ENCODE measurements around the gene SLC35F6. TPM values are rescaled to one million over a fixed set of nuclear protein-coding genes. Genes with fewer than 3 reads are reported as not detected.
A peak's percentile ranks its signal among the peaks of the same experiment; 100 is the strongest.

The SLC35F6 gene
- total RNA-seq, 1 donor from 2014 or later: 5.6 TPM

DNA sequence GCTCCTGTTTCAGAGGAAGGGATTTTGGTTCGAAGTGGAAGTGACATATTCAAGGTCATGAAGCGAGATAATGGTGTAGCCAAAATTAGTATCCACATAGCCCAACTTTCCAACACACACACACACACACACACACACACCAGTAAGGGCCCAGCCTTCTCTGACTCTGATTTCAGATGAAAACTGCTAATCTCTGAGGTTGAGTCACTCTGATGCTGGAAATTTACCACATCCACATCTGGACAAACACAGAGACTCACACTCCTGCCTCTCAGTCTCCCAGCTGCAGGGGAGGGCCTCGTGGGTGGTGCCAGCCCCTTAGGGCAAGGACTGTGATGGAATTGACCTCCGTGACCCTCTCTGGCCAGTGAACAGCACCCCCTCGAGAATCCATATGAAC, 29.0 kb upstream of the SLC35F6 start:
- no peaks in the 10 kb centered on the region for H3K36me3 ChIP-seq
- no peaks in the 10 kb centered on the region for H3K79me2 ChIP-seq (ENCODE audit: low read depth)
- peak overlapping the region; percentile 31 for H3K27ac Mint-ChIP-seq
- no peak overlapping the region for H3K9ac ChIP-seq
- H3K27me3 Mint-ChIP-seq (ENCODE audit: insufficient read depth, low read depth): peaks cover 21% of the 10 kb centered on the region
- H3K4me2 ChIP-seq: no peak overlapping the region
- H3K4me3 Mint-ChIP-seq: peak overlapping the region; percentile 42
- no peaks in the 10 kb centered on the region for H4K20me1 ChIP-seq (ENCODE audit: low read depth)
- H3K4me1 ChIP-seq: no peaks in the 10 kb centered on the region
- H3K4me1 Mint-ChIP-seq: peaks cover 38% of the 10 kb centered on the region
- no peak for DNase-seq (ENCODE audit: low spot score)
- no peaks in the 10 kb centered on the region for H3K36me3 Mint-ChIP-seq
- H2AFZ ChIP-seq (replicated peaks): no peak overlapping the region
- no peaks in the 10 kb centered on the region for H3K27me3 ChIP-seq
- H3K9me3 ChIP-seq (ENCODE audit: low read depth): no peaks in the 10 kb centered on the region
- H3K9me3 Mint-ChIP-seq: no peaks in the 10 kb centered on the region
- H3K4me3 ChIP-seq: no peak overlapping the region
- no peak overlapping the region for H3K27ac ChIP-seq
- TF ChIP-seq CTCF (IDR thresholded peaks at IDR 0.05): no peak
- TF ChIP-seq EZH2phosphoT487 (IDR thresholded peaks at IDR 0.05): no peak
- no peak for TF ChIP-seq EZH2 (IDR thresholded peaks at IDR 0.05)
- H3F3A ChIP-seq (ENCODE audit: low read depth): no peaks in the 10 kb centered on the region

GRCh38 chr2:26735883-26736588, 28.0 kb upstream of the SLC35F6 start:
- no peak overlapping the region for H3K4me3 Mint-ChIP-seq
- no peak overlapping the region for H3K9ac ChIP-seq
- no peak overlapping the region for H3K4me3 ChIP-seq
- H3K27me3 ChIP-seq: no peaks in the 10 kb centered on the region
- H4K20me1 ChIP-seq (ENCODE audit: low read depth): no peaks in the 10 kb centered on the region
- H3K4me1 ChIP-seq: no peaks in the 10 kb centered on the region
- peaks cover 20% of the 10 kb centered on the region for H3K27me3 Mint-ChIP-seq (ENCODE audit: insufficient read depth, low read depth)
- H3F3A ChIP-seq (ENCODE audit: low read depth): no peaks in the 10 kb centered on the region
- no peak overlapping the region for H2AFZ ChIP-seq (replicated peaks)
- no peaks in the 10 kb centered on the region for H3K9me3 ChIP-seq (ENCODE audit: low read depth)
- DNase-seq (ENCODE audit: low spot score): no peak
- H3K27ac Mint-ChIP-seq: peak overlapping the region; percentile 82
- peaks cover 42% of the 10 kb centered on the region for H3K4me1 Mint-ChIP-seq
- no peak overlapping the region for H3K27ac ChIP-seq
- no peaks in the 10 kb centered on the region for H3K36me3 ChIP-seq
- no peak overlapping the region for H3K4me2 ChIP-seq
- H3K9me3 Mint-ChIP-seq: no peaks in the 10 kb centered on the region
- no peaks in the 10 kb centered on the region for H3K79me2 ChIP-seq (ENCODE audit: low read depth)
- TF ChIP-seq CTCF (IDR thresholded peaks at IDR 0.05): no peak
- TF ChIP-seq EZH2phosphoT487 (IDR thresholded peaks at IDR 0.05): no peak
- no peak for TF ChIP-seq EZH2 (IDR thresholded peaks at IDR 0.05)
- H3K36me3 Mint-ChIP-seq: no peaks in the 10 kb centered on the region

DNA sequence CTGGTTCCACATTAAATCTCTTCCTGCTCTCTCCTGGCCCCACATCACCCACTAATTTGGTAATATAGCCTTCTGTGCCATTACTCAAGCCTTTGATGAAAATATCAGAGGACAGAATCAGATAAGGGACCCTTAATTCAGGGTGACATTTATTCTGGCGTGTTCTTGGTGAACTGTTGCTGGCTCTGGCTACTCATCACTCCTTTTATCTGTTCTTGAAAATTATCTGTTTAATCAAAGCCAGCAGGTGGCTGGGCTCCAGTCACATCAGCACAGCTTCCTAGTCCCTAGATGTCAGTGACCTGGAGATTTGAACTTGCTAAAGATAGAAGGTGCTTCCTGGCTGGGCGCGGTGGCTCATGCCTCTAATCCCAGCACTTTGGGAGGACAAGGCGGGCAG, 26.9 kb upstream of the SLC35F6 start:
- H3K9me3 ChIP-seq (ENCODE audit: low read depth): no peaks in the 10 kb centered on the region
- H3K4me1 ChIP-seq: no peaks in the 10 kb centered on the region
- no peaks in the 10 kb centered on the region for H3F3A ChIP-seq (ENCODE audit: low read depth)
- H3K27ac Mint-ChIP-seq: peak overlapping the region; percentile 21
- no peaks in the 10 kb centered on the region for H3K79me2 ChIP-seq (ENCODE audit: low read depth)
- no peak overlapping the region for H3K27ac ChIP-seq
- H3K4me1 Mint-ChIP-seq: peaks cover 44% of the 10 kb centered on the region
- no peak overlapping the region for H3K9ac ChIP-seq
- no peaks in the 10 kb centered on the region for H3K9me3 Mint-ChIP-seq
- no peak overlapping the region for H3K4me2 ChIP-seq
- H3K27me3 Mint-ChIP-seq (ENCODE audit: insufficient read depth, low read depth): peaks cover 23% of the 10 kb centered on the region
- H3K36me3 Mint-ChIP-seq: no peaks in the 10 kb centered on the region
- no peak overlapping the region for H3K4me3 Mint-ChIP-seq
- no peak overlapping the region for H3K4me3 ChIP-seq
- no peak for DNase-seq (ENCODE audit: low spot score)
- no peaks in the 10 kb centered on the region for H3K36me3 ChIP-seq
- no peaks in the 10 kb centered on the region for H4K20me1 ChIP-seq (ENCODE audit: low read depth)
- no peak overlapping the region for H2AFZ ChIP-seq (replicated peaks)
- H3K27me3 ChIP-seq: no peaks in the 10 kb centered on the region
- TF ChIP-seq EZH2 (IDR thresholded peaks at IDR 0.05): no peak
- no peak for TF ChIP-seq EZH2phosphoT487 (IDR thresholded peaks at IDR 0.05)
- TF ChIP-seq CTCF (IDR thresholded peaks at IDR 0.05): no peak
